ENCODE data around the gene MT1A. TPM values are rescaled to one million over a fixed set of nuclear protein-coding genes. Genes with fewer than 3 reads are reported as not detected.

Gene MT1A
- total RNA-seq, 1 donor from 2014 or later, result not detected

GRCh38 chr16:56610609-56611111 lies 27.8 kb upstream of the MT1A start:
- peak overlapping the region; percentile 90 for H3K4me3 Mint-ChIP-seq (ENCODE audit: unreplicated experiment)
- DNase-seq (ENCODE audit: extremely low spot score, unreplicated experiment), result no peak
- no peaks in the 10 kb centered on the region for H3K36me3 Mint-ChIP-seq (ENCODE audit: unreplicated experiment)
- no peaks in the 10 kb centered on the region for H3K9me3 Mint-ChIP-seq (ENCODE audit: unreplicated experiment)
- H3K27me3 Mint-ChIP-seq (ENCODE audit: unreplicated experiment), result no peaks in the 10 kb centered on the region
- H3K27ac Mint-ChIP-seq (ENCODE audit: unreplicated experiment), result peak overlapping the region; percentile 98
- peaks cover 57% of the 10 kb centered on the region for H3K4me1 Mint-ChIP-seq (ENCODE audit: unreplicated experiment)
- no peak for TF ChIP-seq CTCF (IDR thresholded peaks at IDR 0.05)

DNA sequence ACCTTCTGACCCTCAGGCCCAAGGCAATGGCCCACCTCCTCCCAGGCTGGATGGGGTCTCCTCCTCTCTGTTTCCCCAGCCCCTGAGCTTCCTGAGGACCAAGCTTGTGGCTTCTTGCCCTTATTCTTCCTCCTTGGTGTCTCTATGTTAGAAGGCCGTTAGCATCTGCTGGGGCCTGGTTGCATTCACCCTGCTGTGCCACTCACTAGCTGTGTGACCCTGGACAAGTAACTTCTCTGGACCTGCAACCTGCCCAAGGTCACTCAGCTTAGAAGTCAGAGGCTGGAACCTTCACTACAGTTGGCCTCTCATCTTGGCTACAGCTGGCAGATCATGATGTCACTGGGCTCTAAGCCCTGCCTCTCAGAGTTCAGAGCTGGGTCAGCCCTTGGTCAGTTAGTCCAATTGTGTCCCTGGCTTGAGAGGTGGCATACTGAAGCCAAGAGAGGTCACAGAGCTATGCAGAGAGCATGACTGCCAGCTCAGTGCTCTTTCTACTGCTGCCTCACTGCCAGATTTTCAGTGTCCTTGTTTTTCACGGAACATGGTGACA lies 27.1 kb upstream of the MT1A start:
- no peaks in the 10 kb centered on the region for H3K27me3 Mint-ChIP-seq (ENCODE audit: unreplicated experiment)

DNA sequence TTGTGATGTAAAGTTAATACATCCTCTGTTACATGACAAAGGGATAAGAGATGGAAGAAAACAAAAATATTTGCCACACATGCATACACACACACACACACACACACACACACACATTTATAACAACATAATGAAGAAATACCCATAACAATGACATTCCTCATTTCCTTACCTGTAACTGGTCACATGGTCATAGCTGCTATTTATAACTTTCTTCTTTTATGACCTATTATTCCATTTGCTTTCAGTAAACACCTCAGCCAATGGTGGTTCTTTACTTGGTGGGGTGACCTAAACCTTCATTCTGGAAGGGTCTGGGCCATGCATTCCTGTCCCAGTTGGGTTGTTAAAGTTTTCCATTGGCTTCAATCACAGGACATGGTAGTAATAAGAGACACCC lies 24.8 kb upstream of the MT1A start:
- Mint-ChIP-seq H3K27ac (ENCODE audit: unreplicated experiment) (no peak overlapping the region), H3K36me3 (ENCODE audit: unreplicated experiment) (no peaks in the 10 kb centered on the region), H3K9me3 (ENCODE audit: unreplicated experiment) (no peaks in the 10 kb centered on the region), H3K27me3 (ENCODE audit: unreplicated experiment) (no peaks in the 10 kb centered on the region), H3K4me1 (ENCODE audit: unreplicated experiment) (peaks cover 39% of the 10 kb centered on the region), H3K4me3 (ENCODE audit: unreplicated experiment) (no peak overlapping the region)
- DNase-seq (ENCODE audit: extremely low spot score, unreplicated experiment), result no peak
- TF ChIP-seq CTCF (IDR thresholded peaks at IDR 0.05), result no peak

More for the DNA sequence above, 27.1 kb upstream of the MT1A start:
- TF ChIP-seq CTCF (IDR thresholded peaks at IDR 0.05), result no peak
- no peaks in the 10 kb centered on the region for H3K36me3 Mint-ChIP-seq (ENCODE audit: unreplicated experiment)
- no peaks in the 10 kb centered on the region for H3K9me3 Mint-ChIP-seq (ENCODE audit: unreplicated experiment)
- no peak for DNase-seq (ENCODE audit: extremely low spot score, unreplicated experiment)
- peaks cover 50% of the 10 kb centered on the region for H3K4me1 Mint-ChIP-seq (ENCODE audit: unreplicated experiment)
- peak overlapping the region; percentile 98 for H3K27ac Mint-ChIP-seq (ENCODE audit: unreplicated experiment)
- H3K4me3 Mint-ChIP-seq (ENCODE audit: unreplicated experiment), result peak overlapping the region; percentile 42

DNA sequence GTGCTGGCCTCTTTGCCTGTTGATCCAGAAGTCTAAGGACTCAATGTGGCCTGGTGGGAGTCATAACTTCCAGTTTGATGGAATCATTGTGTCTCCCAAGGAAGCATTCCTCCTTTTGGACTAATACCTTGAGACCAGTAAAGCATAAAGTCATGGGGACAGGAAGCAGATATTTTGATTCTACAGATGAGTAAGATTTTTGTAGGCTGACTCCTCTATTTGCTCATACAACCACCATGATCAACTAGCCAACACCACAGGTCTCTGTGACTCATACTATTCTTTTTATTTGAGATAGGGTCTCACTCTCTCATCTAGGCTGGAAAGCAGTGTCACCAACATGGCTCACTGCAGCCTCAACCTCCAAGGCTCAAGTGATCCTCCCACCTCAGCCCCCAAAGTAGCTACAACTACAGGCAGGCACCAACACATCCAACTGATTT lies 23.9 kb upstream of the MT1A start:
- no peaks in the 10 kb centered on the region for H3K9me3 Mint-ChIP-seq (ENCODE audit: unreplicated experiment)
- DNase-seq (ENCODE audit: extremely low spot score, unreplicated experiment), result no peak
- peaks cover 39% of the 10 kb centered on the region for H3K4me1 Mint-ChIP-seq (ENCODE audit: unreplicated experiment)
- no peak for TF ChIP-seq CTCF (IDR thresholded peaks at IDR 0.05)
- peak overlapping the region; percentile 23 for H3K27ac Mint-ChIP-seq (ENCODE audit: unreplicated experiment)
- H3K36me3 Mint-ChIP-seq (ENCODE audit: unreplicated experiment), result no peaks in the 10 kb centered on the region
- no peak overlapping the region for H3K4me3 Mint-ChIP-seq (ENCODE audit: unreplicated experiment)
- no peaks in the 10 kb centered on the region for H3K27me3 Mint-ChIP-seq (ENCODE audit: unreplicated experiment)

GRCh38 chr16:56615353-56615752 lies 23.1 kb upstream of the MT1A start:
- Mint-ChIP-seq H3K4me3 (ENCODE audit: unreplicated experiment) (no peak overlapping the region), H3K27ac (ENCODE audit: unreplicated experiment) (no peak overlapping the region), H3K4me1 (ENCODE audit: unreplicated experiment) (peaks cover 35% of the 10 kb centered on the region), H3K9me3 (ENCODE audit: unreplicated experiment) (no peaks in the 10 kb centered on the region), H3K27me3 (ENCODE audit: unreplicated experiment) (no peaks in the 10 kb centered on the region), H3K36me3 (ENCODE audit: unreplicated experiment) (no peaks in the 10 kb centered on the region)
- no peak for TF ChIP-seq CTCF (IDR thresholded peaks at IDR 0.05)
- no peak for DNase-seq (ENCODE audit: extremely low spot score, unreplicated experiment)

Measured in osteocyte (in vitro differentiated cells).